Dendritic cell treated with granulocyte-macrophage colony-stimulating factor and Interleukin-4, amounts not matched to agents 40 ng/mL and 50 ng/mL, for 4 days (primary cell): ENCODE data around the gene PARPBP.
"Not testable (repeated sequence)": the region's sequence is repeated elsewhere in the genome, so short reads cannot be mapped to it uniquely, and the experiment has no call there.

Experiments
- H3K27ac Mint-ChIP-seq: one replicate; pipeline ENCODE4 v1.8.0; 2022; ENCODE audit warnings: mild to moderate bottlenecking, mixed read lengths
- H3K27me3 Mint-ChIP-seq: one replicate; pipeline ENCODE4 v1.8.0; 2022; ENCODE audit warnings: mild to moderate bottlenecking, mixed read lengths
- H3K36me3 Mint-ChIP-seq: one replicate; pipeline ENCODE4 v1.8.0; 2022; ENCODE audit warnings: low read depth, mixed read lengths
- H3K4me1 Mint-ChIP-seq: one replicate; pipeline ENCODE4 v1.8.0; 2022; ENCODE audit warnings: low read depth, mixed read lengths
- H3K4me3 Mint-ChIP-seq: one replicate; pipeline ENCODE4 v1.8.0; 2022; ENCODE audit warnings: mild to moderate bottlenecking, moderate library complexity, mixed read lengths
- H3K9me3 Mint-ChIP-seq: one replicate; pipeline ENCODE4 v1.8.0; 2022; ENCODE audit warnings: mixed read lengths
- intact Hi-C: fragments of 100-400 bp; cut with micrococcal nuclease; formaldehyde crosslinking; loops from one replicate; pipeline ENCODE4 v1.15.0; 2022

Gene PARPBP, protein sequence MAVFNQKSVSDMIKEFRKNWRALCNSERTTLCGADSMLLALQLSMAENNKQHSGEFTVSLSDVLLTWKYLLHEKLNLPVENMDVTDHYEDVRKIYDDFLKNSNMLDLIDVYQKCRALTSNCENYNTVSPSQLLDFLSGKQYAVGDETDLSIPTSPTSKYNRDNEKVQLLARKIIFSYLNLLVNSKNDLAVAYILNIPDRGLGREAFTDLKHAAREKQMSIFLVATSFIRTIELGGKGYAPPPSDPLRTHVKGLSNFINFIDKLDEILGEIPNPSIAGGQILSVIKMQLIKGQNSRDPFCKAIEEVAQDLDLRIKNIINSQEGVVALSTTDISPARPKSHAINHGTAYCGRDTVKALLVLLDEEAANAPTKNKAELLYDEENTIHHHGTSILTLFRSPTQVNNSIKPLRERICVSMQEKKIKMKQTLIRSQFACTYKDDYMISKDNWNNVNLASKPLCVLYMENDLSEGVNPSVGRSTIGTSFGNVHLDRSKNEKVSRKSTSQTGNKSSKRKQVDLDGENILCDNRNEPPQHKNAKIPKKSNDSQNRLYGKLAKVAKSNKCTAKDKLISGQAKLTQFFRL

GRCh38 chr12:102119674-102120563 is at the start of gene PARPBP, which contains the start of gene NUP37:
TSS of gene PARPBP (plus strand) at chr12:102120183. CDS start at chr12:102123889, 3,706 bp downstream.
TSS of gene NUP37 (minus strand) at chr12:102120114. CDS start at chr12:102118518, 1,596 bp downstream.
- peaks cover 14% of the 10 kb centered on the region for H3K36me3 Mint-ChIP-seq
- no peaks in the 10 kb centered on the region for H3K9me3 Mint-ChIP-seq
- H3K27me3 Mint-ChIP-seq = no peaks in the 10 kb centered on the region
- H3K4me3 Mint-ChIP-seq = peak within 1 kb of the TSS; percentile 90
- H3K4me1 Mint-ChIP-seq = peaks cover 21% of the 10 kb centered on the region
- intact Hi-C loops = loop anchor here (1.0 kb wide), 1 partner anchor 58 kb away; no protein-coding TSS in a partner anchor
- peak within 1 kb of the TSS; percentile 91 for H3K27ac Mint-ChIP-seq

DNA sequence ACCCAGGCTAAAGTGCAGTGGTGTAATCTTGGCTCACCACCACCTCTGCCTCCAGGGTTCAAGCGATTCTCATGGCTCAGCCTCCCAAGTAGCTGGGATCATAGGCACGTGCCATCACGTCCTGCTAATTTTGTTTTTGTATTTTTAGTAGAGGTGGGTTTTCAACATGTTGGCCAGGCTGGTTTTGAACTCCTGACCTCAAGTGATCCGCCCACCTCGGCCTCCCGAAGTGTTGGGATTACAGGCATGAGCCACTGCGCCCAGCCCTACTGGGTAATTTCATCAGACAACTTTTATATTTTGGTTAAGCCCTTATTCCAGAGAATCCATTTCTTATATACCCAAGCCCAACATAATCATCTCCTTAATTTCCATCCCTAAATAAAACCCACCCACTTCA is 47.9 kb upstream of the PARPBP start:
- peaks cover 15% of the 10 kb centered on the region for H3K36me3 Mint-ChIP-seq
- H3K9me3 Mint-ChIP-seq, H3K4me1 Mint-ChIP-seq, H3K27me3 Mint-ChIP-seq, intact Hi-C loops, H3K27ac Mint-ChIP-seq, H3K4me3 Mint-ChIP-seq: not testable (repeated sequence)

- peaks cover 73% of the 10 kb centered on the region for H3K36me3 Mint-ChIP-seq
- H3K27ac Mint-ChIP-seq = no peak overlapping the region
- no peaks in the 10 kb centered on the region for H3K9me3 Mint-ChIP-seq
- H3K4me3 Mint-ChIP-seq = no peak overlapping the region
- H3K27me3 Mint-ChIP-seq = no peaks in the 10 kb centered on the region
- no peaks in the 10 kb centered on the region for H3K4me1 Mint-ChIP-seq
- intact Hi-C loops = no loop called here
Measured at GRCh38 chr12:102080842-102081241, 39.1 kb upstream of the PARPBP start.

DNA sequence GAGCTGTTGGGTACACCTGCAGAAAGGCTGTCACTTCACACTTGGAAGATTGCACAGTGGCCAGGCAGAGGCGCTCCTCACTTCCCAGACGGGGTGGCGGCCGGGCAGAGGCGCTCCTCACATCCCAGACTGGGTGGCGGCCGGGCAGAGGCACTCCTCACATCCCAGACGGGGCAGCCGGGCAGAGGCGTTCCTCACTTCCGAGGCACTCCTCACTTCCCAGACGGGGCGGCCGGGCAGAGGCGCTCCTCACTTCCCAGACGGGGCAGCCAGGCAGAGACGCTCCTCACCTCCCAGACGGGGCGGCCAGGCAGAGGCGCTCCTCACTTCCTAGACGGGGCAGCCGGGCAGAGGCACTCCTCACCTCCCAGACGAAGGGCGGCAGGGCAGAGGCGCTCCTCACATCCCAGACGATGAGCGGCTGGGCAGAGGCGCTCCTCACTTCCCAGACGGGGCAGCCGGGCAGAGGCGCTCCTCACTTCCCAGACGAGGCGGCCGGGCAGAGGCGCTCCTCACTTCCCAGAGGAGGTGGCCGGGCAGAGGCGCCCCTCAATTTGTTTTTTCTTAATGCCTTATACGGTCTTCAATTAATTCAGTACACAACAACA is 30.7 kb upstream of the PARPBP start:
- H3K4me1 Mint-ChIP-seq, H3K4me3 Mint-ChIP-seq, H3K9me3 Mint-ChIP-seq, intact Hi-C loops, H3K27me3 Mint-ChIP-seq, H3K27ac Mint-ChIP-seq: not testable (repeated sequence)
- peaks cover 37% of the 10 kb centered on the region for H3K36me3 Mint-ChIP-seq

GRCh38 chr12:102093319-102093718 is 26.7 kb upstream of the PARPBP start:
- no peak overlapping the region for H3K27ac Mint-ChIP-seq
- no peaks in the 10 kb centered on the region for H3K4me1 Mint-ChIP-seq
- H3K9me3 Mint-ChIP-seq = peaks cover 7% of the 10 kb centered on the region
- no peaks in the 10 kb centered on the region for H3K27me3 Mint-ChIP-seq
- intact Hi-C loops = loop anchor here (10.0 kb wide), 2 partner anchors 611 to 671 kb away; no protein-coding TSS in a partner anchor
- no peak overlapping the region for H3K4me3 Mint-ChIP-seq
- peaks cover 32% of the 10 kb centered on the region for H3K36me3 Mint-ChIP-seq

DNA sequence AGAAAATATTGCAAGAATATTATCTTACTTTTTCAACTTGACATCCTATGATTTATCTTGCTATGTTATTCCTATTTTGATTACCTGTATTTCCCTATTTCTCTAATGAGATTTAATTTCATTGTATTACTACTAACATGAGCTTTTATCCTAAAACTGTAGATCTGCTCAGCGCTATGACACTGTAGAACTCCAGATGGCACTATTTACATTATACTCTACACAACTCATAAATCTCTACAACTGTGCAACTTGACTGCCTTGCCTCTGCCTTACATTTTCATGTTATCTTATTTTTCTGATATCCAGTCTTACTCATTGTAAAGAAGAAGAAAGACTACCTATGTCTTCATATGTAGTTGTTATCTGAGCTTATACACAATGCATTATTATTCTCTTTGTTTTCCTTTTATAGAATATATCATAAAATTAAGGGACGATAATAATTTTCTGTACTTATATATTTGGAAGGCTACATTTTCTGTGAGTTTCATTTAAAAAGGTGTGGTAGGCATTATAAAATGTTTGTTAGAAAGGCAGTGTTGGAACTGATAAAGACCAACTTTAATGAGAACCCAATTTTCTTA is 24.2 kb upstream of the PARPBP start:
- intact Hi-C loops = loop anchor here (10.0 kb wide), 2 partner anchors 609 to 669 kb away; no protein-coding TSS in a partner anchor
- H3K4me1 Mint-ChIP-seq = no peaks in the 10 kb centered on the region
- H3K4me3 Mint-ChIP-seq = no peak overlapping the region
- no peaks in the 10 kb centered on the region for H3K27me3 Mint-ChIP-seq
- H3K27ac Mint-ChIP-seq = no peak overlapping the region
- H3K9me3 Mint-ChIP-seq = no peaks in the 10 kb centered on the region
- peaks cover 32% of the 10 kb centered on the region for H3K36me3 Mint-ChIP-seq

- Mint-ChIP-seq H3K4me1 (no peaks in the 10 kb centered on the region), H3K27ac (no peak overlapping the region), H3K27me3 (no peaks in the 10 kb centered on the region), H3K36me3 (peaks cover 35% of the 10 kb centered on the region), H3K4me3 (no peak overlapping the region), H3K9me3 (no peaks in the 10 kb centered on the region)
- intact Hi-C loops = loop anchor here (10.0 kb wide), 2 partner anchors 608 to 668 kb away; no protein-coding TSS in a partner anchor
Measured at GRCh38 chr12:102096855-102097254, 23.1 kb upstream of the PARPBP start.

DNA sequence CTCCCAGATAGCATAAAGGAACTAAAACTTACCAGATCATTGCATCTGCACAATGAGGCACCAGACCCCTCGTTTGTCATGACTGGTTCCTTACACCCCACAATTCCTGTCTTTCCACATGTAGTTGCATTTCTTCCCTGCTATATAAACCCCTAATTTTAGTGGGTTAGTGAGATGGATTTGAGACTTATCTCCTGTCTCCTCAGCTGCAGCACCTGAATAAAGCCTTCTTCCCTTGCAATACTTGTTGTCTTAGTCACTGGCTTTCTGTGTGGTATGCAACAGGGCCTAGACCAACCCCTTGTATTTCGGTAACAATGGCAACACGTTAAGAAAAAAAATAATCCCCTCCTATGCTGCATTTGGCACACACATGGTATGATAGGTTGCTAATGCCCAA is 13.1 kb upstream of the PARPBP start:
- peaks cover 6% of the 10 kb centered on the region for H3K4me1 Mint-ChIP-seq
- intact Hi-C loops = no loop called here
- peaks cover 84% of the 10 kb centered on the region for H3K36me3 Mint-ChIP-seq
- no peak overlapping the region for H3K4me3 Mint-ChIP-seq
- peaks cover 20% of the 10 kb centered on the region for H3K9me3 Mint-ChIP-seq
- H3K27me3 Mint-ChIP-seq = no peaks in the 10 kb centered on the region
- H3K27ac Mint-ChIP-seq = no peak overlapping the region

GRCh38 chr12:102107970-102108369 is 12.0 kb upstream of the PARPBP start:
- Mint-ChIP-seq H3K27me3 (no peaks in the 10 kb centered on the region), H3K4me3 (no peak overlapping the region), H3K9me3 (peaks cover 20% of the 10 kb centered on the region), H3K4me1 (peaks cover 6% of the 10 kb centered on the region), H3K27ac (no peak overlapping the region), H3K36me3 (peaks cover 78% of the 10 kb centered on the region)
- intact Hi-C loops = no loop called here

- H3K9me3 Mint-ChIP-seq = peaks cover 20% of the 10 kb centered on the region
- H3K27me3 Mint-ChIP-seq = no peaks in the 10 kb centered on the region
- peaks cover 6% of the 10 kb centered on the region for H3K4me1 Mint-ChIP-seq
- intact Hi-C loops = no loop called here
- H3K36me3 Mint-ChIP-seq = peaks cover 60% of the 10 kb centered on the region
- no peak overlapping the region for H3K4me3 Mint-ChIP-seq
- H3K27ac Mint-ChIP-seq = no peak overlapping the region
Measured at GRCh38 chr12:102110782-102111181, 9.2 kb upstream of the PARPBP start.

DNA sequence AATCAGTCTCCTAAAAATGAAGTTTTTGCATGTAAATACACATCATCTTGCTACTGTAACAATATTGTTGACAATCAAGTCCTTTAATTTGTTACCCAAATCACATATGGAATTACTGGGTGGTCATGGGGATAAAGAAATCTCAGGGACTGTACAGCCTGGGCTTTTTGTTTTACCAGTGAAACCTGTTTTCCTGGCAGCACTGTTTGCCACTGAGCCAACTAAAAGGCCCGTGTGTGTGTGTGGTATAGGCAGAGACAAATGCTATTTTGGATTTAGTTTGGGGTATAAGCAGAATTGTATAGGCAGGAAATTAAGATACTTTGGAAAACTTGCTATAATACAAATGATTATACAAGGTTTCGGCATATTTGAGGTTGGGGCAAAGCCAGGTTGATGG is 5.8 kb upstream of the PARPBP start:
- Mint-ChIP-seq H3K4me1 (peaks cover 4% of the 10 kb centered on the region), H3K9me3 (no peaks in the 10 kb centered on the region), H3K27me3 (no peaks in the 10 kb centered on the region), H3K36me3 (peaks cover 32% of the 10 kb centered on the region), H3K27ac (no peak overlapping the region), H3K4me3 (no peak overlapping the region)
- intact Hi-C loops = no loop called here

GRCh38 chr12:102116392-102116791 is 3.6 kb upstream of the PARPBP start:
- no peaks in the 10 kb centered on the region for H3K27me3 Mint-ChIP-seq
- intact Hi-C loops = no loop called here
- H3K36me3 Mint-ChIP-seq = peaks cover 18% of the 10 kb centered on the region
- no peak overlapping the region for H3K27ac Mint-ChIP-seq
- no peaks in the 10 kb centered on the region for H3K9me3 Mint-ChIP-seq
- no peak overlapping the region for H3K4me3 Mint-ChIP-seq
- peaks cover 21% of the 10 kb centered on the region for H3K4me1 Mint-ChIP-seq

DNA sequence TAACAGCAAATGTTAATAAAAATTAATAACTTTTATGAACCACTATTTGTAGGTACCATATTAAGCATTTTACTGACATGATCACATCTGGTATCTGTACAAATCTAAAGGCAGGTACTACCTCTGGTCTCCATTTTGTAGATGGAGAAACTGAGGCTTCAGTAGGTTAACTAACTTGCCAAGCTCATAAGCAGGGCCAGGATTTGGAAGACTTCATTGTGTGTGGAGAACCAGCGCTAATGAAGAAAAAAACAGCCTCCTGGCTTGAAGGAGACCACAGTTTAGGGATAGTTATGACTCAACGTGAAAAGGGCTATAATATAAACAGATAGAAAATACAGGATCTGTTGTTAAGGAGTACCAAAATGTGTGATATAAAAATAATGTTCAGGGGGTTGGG is 1.1 kb upstream of the PARPBP start:
- H3K4me3 Mint-ChIP-seq = no peak overlapping the region
- intact Hi-C loops = no loop called here
- H3K36me3 Mint-ChIP-seq = peaks cover 14% of the 10 kb centered on the region
- no peaks in the 10 kb centered on the region for H3K27me3 Mint-ChIP-seq
- H3K27ac Mint-ChIP-seq = no peak overlapping the region
- H3K9me3 Mint-ChIP-seq = no peaks in the 10 kb centered on the region
- H3K4me1 Mint-ChIP-seq = peaks cover 21% of the 10 kb centered on the region
